Panc1 (cell line): ENCODE data around the gene CFD.

Experiments
- CTCF ChIP-seq: fragments of 450-650 bp; IDR thresholded peaks from 2 replicates; pipeline ENCODE4 v1.5.1; 2017; ENCODE audit warnings: mild to moderate bottlenecking
- POLR2AphosphoS5 ChIP-seq: IDR thresholded peaks from 2 replicates; pipeline ENCODE4 v1.6.1; 2012; ENCODE audit warnings: mild to moderate bottlenecking, low read depth, low read length, moderate library complexity

GRCh38 chr19:882871-883497 is 23.5 kb downstream of the CFD start:
- TF ChIP-seq POLR2AphosphoS5, result no peak
- TF ChIP-seq CTCF, result no peak
